T follicular helper cell (primary cell): Measurements from ENCODE around the gene LIMCH1.
A peak's percentile ranks its signal among the peaks of the same experiment; 100 is the strongest.
"Not testable (repeated sequence)": the region's sequence is repeated elsewhere in the genome, so short reads cannot be mapped to it uniquely, and the experiment has no call there.

Source experiments
- DNase-seq: peaks from one replicate; pipeline ENCODE4 v3.0.0-alpha.2; 2020; ENCODE audit warnings: low read depth

LIMCH1 gene

GRCh38 chr4:41642746-41643145 is 104.8 kb downstream of the LIMCH1 start:
- not testable (repeated sequence) for DNase-seq

- no peak for DNase-seq
Measured at GRCh38 chr4:41643331-41643730, 105.4 kb downstream of the LIMCH1 start.

GRCh38 chr4:41644288-41644914 is 106.4 kb downstream of the LIMCH1 start:
- DNase-seq = no peak

GRCh38 chr4:41644915-41645295 is 106.9 kb downstream of the LIMCH1 start:
- DNase-seq = no peak

GRCh38 chr4:41645728-41646390 is 107.9 kb downstream of the LIMCH1 start:
- DNase-seq = no peak

- no peak for DNase-seq
Measured at GRCh38 chr4:41646862-41647261, 108.9 kb downstream of the LIMCH1 start.

GRCh38 chr4:41647383-41647782 is 109.4 kb downstream of the LIMCH1 start:
- no peak for DNase-seq

- not testable (repeated sequence) for DNase-seq
Measured at GRCh38 chr4:41651150-41651549, 113.2 kb downstream of the LIMCH1 start.

GRCh38 chr4:41652971-41653370 is 115.0 kb downstream of the LIMCH1 start:
- DNase-seq = no peak

GRCh38 chr4:41653523-41653922 is 115.6 kb downstream of the LIMCH1 start:
- DNase-seq = no peak

GRCh38 chr4:41655177-41655576 is 117.2 kb downstream of the LIMCH1 start:
- DNase-seq = no peak

GRCh38 chr4:41656106-41656505 is 118.1 kb downstream of the LIMCH1 start:
- no peak for DNase-seq

- no peak for DNase-seq
Measured at GRCh38 chr4:41656572-41657520, 118.9 kb downstream of the LIMCH1 start.

GRCh38 chr4:41657561-41657960 is 119.6 kb downstream of the LIMCH1 start:
- no peak for DNase-seq

- DNase-seq = no peak
Measured at GRCh38 chr4:41658163-41658562, 120.2 kb downstream of the LIMCH1 start.

- DNase-seq = no peak
Measured at GRCh38 chr4:41660352-41660751, 122.4 kb downstream of the LIMCH1 start.

GRCh38 chr4:41661442-41662076 is 123.6 kb downstream of the LIMCH1 start:
- peak; percentile 4 for DNase-seq

GRCh38 chr4:41665636-41666207 is 127.8 kb downstream of the LIMCH1 start:
- DNase-seq = no peak

GRCh38 chr4:41668024-41668423 is 130.1 kb downstream of the LIMCH1 start:
- DNase-seq = no peak

- DNase-seq = no peak
Measured at GRCh38 chr4:41670530-41670929, 132.6 kb downstream of the LIMCH1 start.

- DNase-seq = no peak
Measured at GRCh38 chr4:41670982-41671381, 133.0 kb downstream of the LIMCH1 start.
